Measurements from ENCODE around the gene HIP1R. TPM values are rescaled to one million over a fixed set of nuclear protein-coding genes. Genes with fewer than 3 reads are reported as not detected.

The HIP1R gene
- total and polyA plus RNA-seq, 2 of the 13 experiments (the other 11 are each of a cell fraction or from before 2014, with no cell fraction given) = 18.4 to 25.5 TPM

GRCh38 chr12:122865268-122866231 is 30.3 kb downstream of the HIP1R start (continued):
- TF ChIP-seq HNRNPH1 (optimal IDR thresholded peaks at IDR 0.05; ENCODE audit: low read depth, low read length) (no peak), KAT2B (IDR thresholded peaks at IDR 0.05; ENCODE audit: borderline replicate concordance, low read depth, low read length) (no peak), PAX8 (CRISPR knock-in tag; IDR thresholded peaks at IDR 0.05; ENCODE audit: borderline replicate concordance) (no peak), TRIM24 (CRISPR knock-in tag; IDR thresholded peaks at IDR 0.05) (no peak), BRF2 (CRISPR knock-in tag; IDR thresholded peaks at IDR 0.05) (no peak), ZKSCAN5 (CRISPR knock-in tag; IDR thresholded peaks at IDR 0.05) (no peak), STAG1 (CRISPR knock-in tag; IDR thresholded peaks at IDR 0.05) (peak; percentile 59), ZNF619 (CRISPR knock-in tag; IDR thresholded peaks at IDR 0.05) (no peak), NKX3-1 (CRISPR knock-in tag; IDR thresholded peaks at IDR 0.05) (no peak), RARA (CRISPR knock-in tag; IDR thresholded peaks at IDR 0.05) (0 out of 2 replicates have a peak, but pooled peaks have one; percentile 32), FOXK2 (IDR thresholded peaks at IDR 0.05) (no peak), ZBED4 (CRISPR knock-in tag; IDR thresholded peaks at IDR 0.05; ENCODE audit: borderline replicate concordance) (no peak), DBP (CRISPR knock-in tag; IDR thresholded peaks at IDR 0.05; ENCODE audit: not compliant biosample characterization) (no peak), ZNF816 (CRISPR knock-in tag; IDR thresholded peaks at IDR 0.05; ENCODE audit: borderline replicate concordance) (no peak), MAX (IDR thresholded peaks at IDR 0.05) (peak; percentile 81), RNF219 (CRISPR knock-in tag; IDR thresholded peaks at IDR 0.05) (no peak), MLXIP (CRISPR knock-in tag; IDR thresholded peaks at IDR 0.05; ENCODE audit: borderline replicate concordance) (no peak)

All from HepG2 (cell line).